Activated naive CD4-positive, alpha-beta T cell treated with anti-CD3 and anti-CD28 coated beads, Interleukin-2, amount 50 U/mL, for 16 hours (primary cell): ENCODE data around the gene BATF2.

Source experiments
- DNase-seq: peaks from one replicate; pipeline ENCODE4 v3.0.0-alpha.2; 2020

The BATF2 gene

DNA sequence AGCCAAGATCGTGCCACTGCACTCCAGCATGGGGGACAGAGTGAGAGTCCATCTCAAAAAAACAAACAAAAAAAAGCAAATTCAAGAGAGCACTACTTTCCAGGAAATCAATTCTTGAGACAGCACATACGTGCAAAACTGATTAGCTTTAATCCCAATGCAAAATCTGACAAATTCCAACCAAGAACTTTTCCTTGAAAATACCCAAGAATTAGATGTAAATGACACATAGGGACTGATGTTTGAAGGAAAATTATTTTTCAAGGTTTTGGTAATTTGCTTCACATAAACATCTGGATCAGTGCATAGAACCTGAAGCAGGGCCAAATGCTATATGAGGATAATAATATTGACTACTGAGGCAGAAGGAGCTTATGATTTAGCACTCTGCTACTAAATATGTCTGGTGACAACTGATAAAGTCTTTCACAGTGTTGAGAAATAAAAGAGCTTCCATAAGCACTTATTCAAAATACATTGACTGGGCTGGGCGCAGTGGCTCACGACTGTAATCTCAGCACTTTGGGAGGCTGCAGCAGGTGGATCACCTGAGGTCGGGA, 33.6 kb downstream of the BATF2 start:
- no peak for DNase-seq

GRCh38 chr11:64960719-64961118, 36.1 kb downstream of the BATF2 start:
- no peak for DNase-seq

- no peak for DNase-seq
Measured at GRCh38 chr11:64959498-64959897, 37.3 kb downstream of the BATF2 start.

- no peak for DNase-seq
Measured at GRCh38 chr11:64954201-64954600, 42.6 kb downstream of the BATF2 start.

DNA sequence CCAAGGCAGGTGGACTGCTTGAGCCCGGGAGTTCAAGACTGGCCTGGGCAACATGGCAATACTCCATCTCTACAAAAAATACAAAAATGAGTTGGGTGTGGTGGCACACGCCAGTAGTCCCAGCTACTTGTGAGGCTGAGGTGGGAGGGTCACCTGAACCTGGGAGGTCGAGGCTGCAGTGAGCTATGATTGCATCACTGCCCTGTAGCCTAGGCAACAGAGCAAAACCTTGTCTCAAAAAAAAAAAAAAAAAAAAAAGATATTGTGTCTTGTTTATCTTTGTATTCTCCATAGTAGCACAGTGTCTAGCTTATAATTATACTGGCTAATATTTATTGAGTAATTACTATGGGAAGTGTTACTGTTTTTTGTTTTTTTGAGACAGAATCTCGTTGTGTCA, 45.2 kb downstream of the BATF2 start:
- DNase-seq: no peak

GRCh38 chr11:64947208-64947814, 49.5 kb downstream of the BATF2 start:
- DNase-seq: no peak
